IMR-90 (cell line): ENCODE measurements around the gene PIGN. TPM values are rescaled to one million over a fixed set of nuclear protein-coding genes. Genes with fewer than 3 reads are reported as not detected.

Experiments
- ATAC-seq: fragments of 200-7000 bp; cut with Tn5 transposase; 2 replicates; pipeline ENCODE4 v1.9.1; 2020; ENCODE audit warnings: low read depth, mild to moderate bottlenecking, moderate library complexity
- BruUV-seq: library from RNA; stranded (reverse); fragments of 400-500 nt; replicated peaks from 2 replicates; lab custom pipeline; 2021; lab: Mats Ljungman, UMichigan
- CTCF ChIA-PET: fragments of 300-600 bp; formaldehyde crosslinking; extraction: SDS; loops from one replicate; lab custom pipeline; 2021; ENCODE audit warnings: antibody characterized with exemption; lab: Yijun Ruan, JAX
- POLR2A ChIA-PET: fragments of 300-600 bp; sonication (Branson Sonifier 250); formaldehyde crosslinking; loops from one replicate; lab custom pipeline; 2022; ENCODE audit warnings: antibody characterized with exemption; ENCODE audit not compliant: unreplicated experiment; lab: Charles Lee
- DNase-seq: peaks from one replicate; pipeline ENCODE4 v3.0.0; 2013
- H2AFZ ChIP-seq: replicated peaks from 2 replicates; pipeline ENCODE3; 2013; ENCODE audit warnings: low read length, mild to moderate bottlenecking; ENCODE audit not compliant: poor library complexity
- H2AK5ac ChIP-seq: 2 replicates; pipeline ENCODE4 v1.6.1; 2013; ENCODE audit warnings: low read depth, low read length, inconsistent platforms
- H2AK9ac ChIP-seq: replicated peaks from 2 replicates; pipeline ENCODE3; 2013; ENCODE audit warnings: mild to moderate bottlenecking, low read depth, low read length, moderate library complexity; ENCODE audit not compliant: poor library complexity
- H2BK120ac ChIP-seq: 2 replicates; pipeline ENCODE4 v1.6.1; 2013; ENCODE audit warnings: low read depth, low read length, inconsistent platforms
- H2BK15ac ChIP-seq: 3 replicates; pipeline ENCODE4 v1.6.1; 2013; ENCODE audit warnings: low read depth, low read length, inconsistent platforms
- H2BK20ac ChIP-seq: 2 replicates; pipeline ENCODE4 v1.6.1; 2013; ENCODE audit warnings: low read depth, mild to moderate bottlenecking, inconsistent platforms, low read length, moderate library complexity
- H2BK5ac ChIP-seq: 2 replicates; pipeline ENCODE4 v1.6.1; 2013; ENCODE audit warnings: mild to moderate bottlenecking, low read depth, low read length, inconsistent platforms; ENCODE audit not compliant: poor library complexity, severe bottlenecking
- H3K14ac ChIP-seq: replicated peaks from 2 replicates; pipeline ENCODE4 v1.6.1; 2013; ENCODE audit warnings: low read depth, low read length, inconsistent platforms
- H3K18ac ChIP-seq: 2 replicates; pipeline ENCODE4 v1.6.1; 2013; ENCODE audit warnings: low read depth, low read length, control low read depth
- H3K23ac ChIP-seq: 2 replicates; pipeline ENCODE4 v1.6.1; 2013; ENCODE audit warnings: low read depth, low read length, inconsistent platforms
- H3K27ac ChIP-seq: 2 replicates; pipeline ENCODE4 v1.5.1; 2013; ENCODE audit warnings: mild to moderate bottlenecking, control low read depth, low read length; ENCODE audit not compliant: insufficient read depth
- H3K27me3 ChIP-seq: 2 replicates; pipeline ENCODE4 v1.6.1; 2013; ENCODE audit warnings: low read length; ENCODE audit not compliant: control insufficient read depth, insufficient read depth
- H3K36me3 ChIP-seq: 2 replicates; pipeline ENCODE4 v1.6.1; 2013; ENCODE audit warnings: low read length, mixed read lengths; ENCODE audit not compliant: control insufficient read depth, insufficient read depth
- H3K4ac ChIP-seq: 2 replicates; pipeline ENCODE4 v1.6.1; 2013; ENCODE audit warnings: low read depth, low read length, inconsistent platforms
- H3K4me1 ChIP-seq: 2 replicates; pipeline ENCODE4 v1.6.1; 2013; ENCODE audit warnings: low read length, mixed read lengths; ENCODE audit not compliant: control insufficient read depth, insufficient read depth
- H3K4me2 ChIP-seq: 2 replicates; pipeline ENCODE4 v1.6.1; 2013; ENCODE audit warnings: low read depth, mild to moderate bottlenecking, control low read depth, low read length, moderate library complexity
- H3K4me3 ChIP-seq: 2 replicates; pipeline ENCODE4 v1.5.1; 2013; ENCODE audit warnings: low read depth, mild to moderate bottlenecking, control low read depth, low read length, moderate library complexity; ENCODE audit not compliant: insufficient read depth
- H3K56ac ChIP-seq: 2 replicates; pipeline ENCODE4 v1.6.1; 2013; ENCODE audit warnings: low read length, inconsistent platforms; ENCODE audit not compliant: insufficient read depth; ENCODE audit errors: extremely low read depth
- H3K79me1 ChIP-seq, 2 experiments: 2 replicates each; pipeline ENCODE4 v1.6.1; 2013; ENCODE audit warnings: low read length in 2 of 2, inconsistent platforms in 1 of 2, low read depth in 1 of 2
- H3K9ac ChIP-seq: 2 replicates; pipeline ENCODE4 v1.6.1; 2013; ENCODE audit warnings: low read depth, low read length, control low read depth
- H3K9me1 ChIP-seq: 2 replicates; pipeline ENCODE4 v1.6.1; 2013; ENCODE audit warnings: low read length, inconsistent platforms; ENCODE audit not compliant: insufficient read depth
- H3K9me3 ChIP-seq: 2 replicates; pipeline ENCODE4 v1.6.1; 2013; ENCODE audit warnings: low read length; ENCODE audit not compliant: control insufficient read depth, insufficient read depth
- H4K20me1 ChIP-seq: 2 replicates; pipeline ENCODE4 v1.6.1; 2013; ENCODE audit warnings: low read length, inconsistent platforms; ENCODE audit not compliant: insufficient read depth
- H4K5ac ChIP-seq: 2 replicates; pipeline ENCODE4 v1.6.1; 2013; ENCODE audit warnings: mild to moderate bottlenecking, low read depth, low read length, control low read depth
- H4K8ac ChIP-seq, 2 experiments: 2 replicates each; pipeline ENCODE4 v1.6.1; 2013; ENCODE audit warnings: low read depth in 2 of 2, low read length in 2 of 2, control low read depth in 1 of 2, inconsistent platforms in 1 of 2
- H4K91ac ChIP-seq: 2 replicates; pipeline ENCODE4 v1.6.1; 2013; ENCODE audit warnings: low read depth, low read length, inconsistent platforms; ENCODE audit not compliant: insufficient read depth
- BHLHE40 ChIP-seq: fragments of 150-350 bp; IDR thresholded peaks from 2 replicates; pipeline ENCODE4 v1.6.1; 2016; ENCODE audit warnings: mild to moderate bottlenecking, low read depth, low read length
- CEBPB ChIP-seq: IDR thresholded peaks from 2 replicates; pipeline ENCODE4 v1.6.1; 2012; ENCODE audit warnings: low read depth, low read length, improper control_type of control experiment
- CHD1 ChIP-seq: IDR thresholded peaks from 2 replicates; pipeline ENCODE4 v1.6.1; 2012; ENCODE audit warnings: low read depth, low read length, improper control_type of control experiment
- CTCF ChIP-seq: conservative IDR thresholded peaks from 2 replicates; pipeline ENCODE4 v1.5.1; 2012; ENCODE audit warnings: mild to moderate bottlenecking, low read depth, low read length, improper control_type of control experiment
- ELK1 ChIP-seq: fragments of 150-350 bp; IDR thresholded peaks from 2 replicates; pipeline ENCODE4 v1.6.1; 2016; ENCODE audit warnings: low read depth, mild to moderate bottlenecking, low read length, moderate library complexity, borderline replicate concordance
- FOS ChIP-seq: fragments of 150-350 bp; IDR thresholded peaks from 2 replicates; pipeline ENCODE4 v1.6.1; 2016; ENCODE audit warnings: low read depth, low read length
- MAFK ChIP-seq: IDR thresholded peaks from 2 replicates; pipeline ENCODE4 v1.6.1; 2012; ENCODE audit warnings: low read depth, low read length, improper control_type of control experiment
- MAZ ChIP-seq: IDR thresholded peaks from 2 replicates; pipeline ENCODE4 v1.6.1; 2012; ENCODE audit warnings: low read depth, mild to moderate bottlenecking, low read length, improper control_type of control experiment, moderate library complexity, borderline replicate concordance
- MXI1 ChIP-seq: IDR thresholded peaks from 2 replicates; pipeline ENCODE4 v1.6.1; 2012; ENCODE audit warnings: low read depth, mild to moderate bottlenecking, low read length, moderate library complexity, borderline replicate concordance
- NFE2L2 ChIP-seq: fragments of 150-350 bp; IDR thresholded peaks from 2 replicates; pipeline ENCODE4 v1.6.1; 2016; ENCODE audit warnings: low read depth, mild to moderate bottlenecking, low read length
- POLR2A ChIP-seq: IDR thresholded peaks from 2 replicates; pipeline ENCODE4 v1.6.1; 2012; ENCODE audit warnings: mild to moderate bottlenecking, low read depth, low read length
- RAD21 ChIP-seq: IDR thresholded peaks from 2 replicates; pipeline ENCODE4 v1.6.1; 2012; ENCODE audit warnings: low read length, improper control_type of control experiment
- RCOR1 ChIP-seq: IDR thresholded peaks from 2 replicates; pipeline ENCODE4 v1.6.1; 2012; ENCODE audit warnings: mild to moderate bottlenecking, low read length, improper control_type of control experiment; ENCODE audit not compliant: insufficient replicate concordance
- RFX5 ChIP-seq: IDR thresholded peaks from 2 replicates; pipeline ENCODE4 v1.8.0; 2012; ENCODE audit warnings: low read depth, mild to moderate bottlenecking, low read length, moderate library complexity
- SMC3 ChIP-seq: fragments of 150-350 bp; IDR thresholded peaks from 2 replicates; pipeline ENCODE4 v1.6.1; 2016; ENCODE audit warnings: low read depth, mild to moderate bottlenecking, antibody characterized with exemption, low read length, moderate library complexity
- USF2 ChIP-seq: fragments of 150-350 bp; IDR thresholded peaks from 2 replicates; pipeline ENCODE4 v1.6.1; 2017; ENCODE audit warnings: mild to moderate bottlenecking, antibody characterized with exemption, low read length, low read depth
- dilution Hi-C: fragments of 300-500 bp; cut with HindIII; formaldehyde crosslinking; loops from one replicate; pipeline ENCODE4 v1.14.3; 2018; ENCODE audit warnings: low sequenced_read_pairs; ENCODE audit not compliant: unreplicated experiment
- in situ Hi-C: fragments of 300-500 bp; cut with MboI; formaldehyde crosslinking; loops from 3 replicates; pipeline ENCODE4 v1.14.3; 2019; ENCODE audit warnings: low sequenced_read_pairs, inconsistent platforms, mixed read lengths
- intact Hi-C: fragments of 100-400 bp; cut with micrococcal nuclease; formaldehyde crosslinking; loops from 2 replicates; pipeline ENCODE4 v1.10.0; 2022
- polyA plus RNA-seq, 3 experiments: library from polyadenylated mRNA; depleted of rRNA; stranded (reverse); fragments of >200 nt; gene quantifications; 2 replicates each; pipeline ENCODE4 v1.2.3, GENCODE V29; 2012; ENCODE audit warnings: low replicate concordance in 1 of 3
- total RNA-seq: library from RNA; depleted of rRNA; stranded (reverse); fragments of >200 nt; gene quantifications from 2 replicates; pipeline ENCODE4 v1.2.3, GENCODE V29; 2012

Gene PIGN
- total and polyA plus RNA-seq, 2 of the 4 experiments (the other 2 are of a cell fraction): 9.0 to 17.9 TPM

GRCh38 chr18:61998957-61999356 lies 187.9 kb downstream of the PIGN start:
- Histone ChIP-seq H3K27ac (peak overlapping the region; percentile 24; the same call in 1 of the 2 replicates), H2AK9ac (no peak overlapping the region), H3K23ac (peak overlapping the region; percentile 92), H2AK5ac (peak overlapping the region; percentile 54; the same call in 1 of the 2 replicates), H2BK15ac (peak overlapping the region; percentile 43; the same call in 1 of the 3 replicates), H3K27me3 (no peaks in the 10 kb centered on the region), H3K4ac (peak overlapping the region; percentile 74; the same call in 1 of the 2 replicates), H3K36me3 (no peaks in the 10 kb centered on the region), H3K14ac (peak overlapping the region; percentile 69; the same call in 1 of the 2 replicates), H2BK120ac (peak overlapping the region; percentile 96), H4K20me1 (no peaks in the 10 kb centered on the region), H3K56ac (peak overlapping the region; percentile 82), H3K18ac (peak overlapping the region; percentile 86; the same call in 1 of the 2 replicates), H2AFZ (no peak overlapping the region), H3K4me3 (no peak overlapping the region), H3K9ac (no peak overlapping the region), H3K9me1 (0 out of 2 replicates have a peak, but pooled peaks cover 6% of the 10 kb centered on the region), H4K5ac (peak overlapping the region; percentile 56; the same call in 1 of the 2 replicates), H3K4me1 (peaks cover 5% of the 10 kb centered on the region), H3K79me1 (no peaks in the 10 kb centered on the region), H3K4me2 (peak overlapping the region; percentile 64; the same call in 1 of the 2 replicates), H2BK5ac (peak overlapping the region; percentile 98), H2BK20ac (peak overlapping the region; percentile 91), H3K9me3 (peaks cover 7% of the 10 kb centered on the region), H4K91ac (peak overlapping the region; percentile 71; the same call in 1 of the 2 replicates), H4K8ac (peak overlapping the region; percentile 90 to 94)
- DNase-seq (peak; percentile 94), ATAC-seq (peak; percentile 90)
- intact Hi-C loops: no loop called here
- in situ Hi-C loops: no loop called here
- POLR2A ChIA-PET: no interaction called here
- CTCF ChIA-PET: interaction anchor here (0.6 kb wide), 2 partner anchors 115 to 421 kb away, joined by 3 to 4 read pairs; no protein-coding TSS in a partner anchor
- TF ChIP-seq MAFK: peak; percentile 85
- no peak for TF ChIP-seq MAZ
- no peak for TF ChIP-seq RFX5
- TF ChIP-seq USF2: no peak
- no peak for TF ChIP-seq SMC3
- TF ChIP-seq CEBPB: peak; percentile 53; the same call in 1 of the 2 replicates
- TF ChIP-seq BHLHE40: no peak
- TF ChIP-seq CTCF: no peak
- TF ChIP-seq NFE2L2: no peak
- TF ChIP-seq RCOR1: no peak
- no peak; the same call in 1 of the 2 replicates for TF ChIP-seq RAD21
- TF ChIP-seq MXI1: no peak
- TF ChIP-seq POLR2A: no peak
- TF ChIP-seq FOS: 0 out of 2 replicates have a peak, but pooled peaks have one; percentile 11
- TF ChIP-seq ELK1: no peak
- no peak for TF ChIP-seq CHD1
- dilution Hi-C loops: no loop called here
- BruUV-seq: no TSS peak
